Trophoblast cell (in vitro differentiated cells and primary cell): ENCODE results near the gene STIMATE.

Experiments
- DNase-seq, 2 donors: peaks; one replicate each; pipeline ENCODE4 v3.0.0-alpha.2; 2016
- H2AFZ ChIP-seq: 2 replicates; pipeline ENCODE4 v1.6.1; 2013; ENCODE audit warnings: low read length, moderate library complexity, mild to moderate bottlenecking; ENCODE audit not compliant: insufficient read depth, poor library complexity
- H2AK5ac ChIP-seq: 2 replicates; pipeline ENCODE4 v1.6.1; 2013; ENCODE audit warnings: mild to moderate bottlenecking, low read length
- H2BK120ac ChIP-seq: 2 replicates; pipeline ENCODE4 v1.6.1; 2013; ENCODE audit warnings: low read length, mild to moderate bottlenecking, moderate library complexity; ENCODE audit not compliant: insufficient read depth, poor library complexity
- H2BK12ac ChIP-seq: 2 replicates; pipeline ENCODE4 v1.6.1; 2013; ENCODE audit warnings: mild to moderate bottlenecking, low read length, moderate library complexity
- H2BK5ac ChIP-seq: 2 replicates; pipeline ENCODE4 v1.6.1; 2013; ENCODE audit warnings: low read length, low read depth, moderate library complexity, mild to moderate bottlenecking; ENCODE audit not compliant: poor library complexity
- H3K14ac ChIP-seq: 2 replicates; pipeline ENCODE4 v1.6.1; 2013; ENCODE audit warnings: mild to moderate bottlenecking, low read length
- H3K18ac ChIP-seq: 2 replicates; pipeline ENCODE4 v1.6.1; 2013; ENCODE audit warnings: mild to moderate bottlenecking, low read length
- H3K23ac ChIP-seq: 2 replicates; pipeline ENCODE4 v1.6.1; 2013; ENCODE audit warnings: low read length
- H3K27ac ChIP-seq: 2 replicates; pipeline ENCODE4 v1.5.1; 2013; ENCODE audit warnings: low read depth, mild to moderate bottlenecking, inconsistent platforms, low read length, moderate library complexity
- H3K27me3 ChIP-seq: 2 replicates; pipeline ENCODE4 v1.6.1; 2013; ENCODE audit warnings: inconsistent platforms, mild to moderate bottlenecking, low read length, moderate library complexity; ENCODE audit not compliant: insufficient read depth
- H3K36me3 ChIP-seq, 2 experiments: 1 replicate in 1 of 2; 2 replicates in 1 of 2; pipeline ENCODE4 v1.6.1; 2013; ENCODE audit warnings: low read length in 2 of 2, mild to moderate bottlenecking in 2 of 2, moderate library complexity in 1 of 2; ENCODE audit not compliant: insufficient read depth in 2 of 2, control insufficient read depth in 1 of 2
- H3K4ac ChIP-seq: 2 replicates; pipeline ENCODE4 v1.6.1; 2013; ENCODE audit warnings: low read depth, mild to moderate bottlenecking, low read length, moderate library complexity
- H3K4me1 ChIP-seq, 2 experiments: 1 replicate in 1 of 2; 2 replicates in 1 of 2; pipeline ENCODE4 v1.6.1; 2013; ENCODE audit warnings: low read length in 2 of 2, mild to moderate bottlenecking in 2 of 2, moderate library complexity in 1 of 2; ENCODE audit not compliant: insufficient read depth in 2 of 2, control insufficient read depth in 1 of 2
- H3K4me2 ChIP-seq: 2 replicates; pipeline ENCODE4 v1.6.1; 2013; ENCODE audit warnings: inconsistent platforms, mild to moderate bottlenecking, low read length, moderate library complexity
- H3K4me3 ChIP-seq: 2 replicates; pipeline ENCODE4 v1.5.1; 2013; ENCODE audit warnings: mild to moderate bottlenecking, low read depth, low read length, inconsistent platforms
- H3K79me1 ChIP-seq: one replicate; pipeline ENCODE4 v1.6.1; 2013; ENCODE audit warnings: low read length
- H3K79me2 ChIP-seq: 2 replicates; pipeline ENCODE4 v1.6.1; 2013; ENCODE audit warnings: low read length, mild to moderate bottlenecking; ENCODE audit not compliant: control insufficient read depth, insufficient read depth, poor library complexity
- H3K9ac ChIP-seq: 2 replicates; pipeline ENCODE4 v1.6.1; 2013; ENCODE audit warnings: mild to moderate bottlenecking, low read length
- H3K9me3 ChIP-seq: 2 replicates; pipeline ENCODE4 v1.6.1; 2013; ENCODE audit warnings: low read depth, mild to moderate bottlenecking, control low read depth, inconsistent platforms, low read length; ENCODE audit not compliant: insufficient read depth
- H4K12ac ChIP-seq: 2 replicates; pipeline ENCODE4 v1.6.1; 2013; ENCODE audit warnings: low read depth, mild to moderate bottlenecking, low read length, moderate library complexity
- H4K8ac ChIP-seq: 2 replicates; pipeline ENCODE4 v1.6.1; 2013; ENCODE audit warnings: low read depth, mild to moderate bottlenecking, low read length, moderate library complexity
- H4K91ac ChIP-seq: one replicate; pipeline ENCODE4 v1.6.1; 2013; ENCODE audit warnings: low read depth, mild to moderate bottlenecking, low read length, moderate library complexity
- WGBS: extraction: QIAGEN DNeasy Blood & Tissue Kit; methylation state at CpG from one replicate; pipeline ENCODE4 v1.1.7; 2013; ENCODE audit warnings: missing lambda C conversion rate; ENCODE audit not compliant: insufficient read length, insufficient coverage; ENCODE audit errors: extremely low coverage; 5-methylcytosine and 5-hydroxymethylcytosine counted together

The STIMATE gene

GRCh38 chr3:52880474-52880873 is 16.9 kb downstream of the STIMATE start:
- Histone ChIP-seq H4K12ac (no peak overlapping the region), H2BK5ac (no peak overlapping the region), H2AK5ac (no peak overlapping the region), H3K36me3 (no peaks in the 10 kb centered on the region), H4K91ac (no peak overlapping the region), H3K23ac (no peak overlapping the region), H3K14ac (no peak overlapping the region), H3K4ac (no peak overlapping the region), H4K8ac (no peak overlapping the region), H3K4me3 (no peak overlapping the region), H2BK120ac (no peak overlapping the region), H2BK12ac (no peak overlapping the region), H3K79me2 (no peaks in the 10 kb centered on the region), H3K4me1 (peaks cover 0 to 2% of the 10 kb centered on the region in 2 experiments), H3K9me3 (no peaks in the 10 kb centered on the region), H3K4me2 (no peak overlapping the region), H3K27me3 (no peaks in the 10 kb centered on the region), H2AFZ (no peak overlapping the region), H3K9ac (no peak overlapping the region), H3K18ac (no peak overlapping the region), H3K79me1 (no peaks in the 10 kb centered on the region), H3K27ac (no peak overlapping the region)
- no peak for DNase-seq
- no CpG with 5 or more reads among the region's 3 CpGs for WGBS

DNA sequence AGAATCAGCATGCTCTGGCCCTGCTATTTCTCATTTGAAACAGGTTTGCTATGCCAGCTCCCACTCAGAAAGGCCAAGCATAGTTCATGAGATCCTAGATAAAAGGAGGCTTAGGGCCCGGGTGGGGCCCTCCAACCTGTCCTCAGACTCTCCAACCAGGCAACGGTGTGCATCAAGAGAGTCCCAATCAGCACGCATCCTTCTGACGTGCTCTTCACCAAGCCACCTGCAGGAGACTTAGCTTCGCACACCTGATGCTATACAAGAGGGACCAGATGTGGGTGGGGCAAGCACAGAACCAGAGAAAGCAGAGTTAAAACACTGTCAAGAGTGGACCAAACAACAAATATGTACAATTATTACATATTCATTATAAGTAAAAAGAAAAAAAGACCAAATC is 17.3 kb downstream of the STIMATE start:
- no CpG with 5 or more reads among the region's 5 CpGs for WGBS
- Histone ChIP-seq H3K4me1 (peaks cover 0 to 2% of the 10 kb centered on the region in 2 experiments), H4K12ac (no peak overlapping the region), H2BK120ac (no peak overlapping the region), H4K8ac (no peak overlapping the region), H4K91ac (no peak overlapping the region), H3K23ac (no peak overlapping the region), H3K27ac (no peak overlapping the region), H2AK5ac (no peak overlapping the region), H3K9me3 (no peaks in the 10 kb centered on the region), H3K79me1 (no peaks in the 10 kb centered on the region), H3K9ac (no peak overlapping the region), H2BK5ac (no peak overlapping the region), H3K14ac (no peak overlapping the region), H3K4me2 (no peak overlapping the region), H3K18ac (no peak overlapping the region), H3K4me3 (no peak overlapping the region), H3K27me3 (no peaks in the 10 kb centered on the region), H2BK12ac (no peak overlapping the region), H3K79me2 (no peaks in the 10 kb centered on the region), H3K4ac (no peak overlapping the region), H3K36me3 (no peaks in the 10 kb centered on the region), H2AFZ (no peak overlapping the region)
- no peak for DNase-seq

- Histone ChIP-seq H3K36me3 (no peaks in the 10 kb centered on the region), H3K27me3 (no peaks in the 10 kb centered on the region), H4K91ac (no peak overlapping the region), H3K9me3 (no peaks in the 10 kb centered on the region), H2BK120ac (no peak overlapping the region), H3K4me3 (no peak overlapping the region), H3K18ac (no peak overlapping the region), H2BK5ac (no peak overlapping the region), H3K4ac (no peak overlapping the region), H2BK12ac (no peak overlapping the region), H3K23ac (no peak overlapping the region), H3K4me2 (no peak overlapping the region), H2AFZ (no peak overlapping the region), H3K9ac (no peak overlapping the region), H3K4me1 (peaks cover 0 to 2% of the 10 kb centered on the region in 2 experiments), H4K12ac (no peak overlapping the region), H2AK5ac (no peak overlapping the region), H4K8ac (no peak overlapping the region), H3K79me2 (no peaks in the 10 kb centered on the region), H3K14ac (no peak overlapping the region), H3K27ac (no peak overlapping the region), H3K79me1 (no peaks in the 10 kb centered on the region)
- WGBS: no CpG with 5 or more reads among the region's 4 CpGs
- no peak for DNase-seq
These were observed 17.8 kb downstream of the STIMATE start for GRCh38 chr3:52879581-52879980.

- Histone ChIP-seq H3K23ac (no peak overlapping the region), H2AFZ (no peak overlapping the region), H4K91ac (no peak overlapping the region), H3K4me2 (no peak overlapping the region), H3K9me3 (no peaks in the 10 kb centered on the region), H3K9ac (no peak overlapping the region), H4K12ac (no peak overlapping the region), H4K8ac (no peak overlapping the region), H3K27me3 (no peaks in the 10 kb centered on the region), H3K4me1 (peaks cover 0 to 2% of the 10 kb centered on the region in 2 experiments), H2BK5ac (no peak overlapping the region), H3K79me2 (no peaks in the 10 kb centered on the region), H3K27ac (no peak overlapping the region), H3K4ac (no peak overlapping the region), H3K36me3 (no peaks in the 10 kb centered on the region), H3K79me1 (no peaks in the 10 kb centered on the region), H3K14ac (no peak overlapping the region), H2BK120ac (no peak overlapping the region), H2BK12ac (no peak overlapping the region), H3K4me3 (no peak overlapping the region), H2AK5ac (no peak overlapping the region), H3K18ac (no peak overlapping the region)
- DNase-seq: peak in 1 of 2 donors; percentile 7
- no CpG with 5 or more reads among the region's 4 CpGs for WGBS
These were observed 18.3 kb downstream of the STIMATE start for GRCh38 chr3:52879090-52879489.
